ENCODE data around the gene CDK12.

Gene CDK12

DNA sequence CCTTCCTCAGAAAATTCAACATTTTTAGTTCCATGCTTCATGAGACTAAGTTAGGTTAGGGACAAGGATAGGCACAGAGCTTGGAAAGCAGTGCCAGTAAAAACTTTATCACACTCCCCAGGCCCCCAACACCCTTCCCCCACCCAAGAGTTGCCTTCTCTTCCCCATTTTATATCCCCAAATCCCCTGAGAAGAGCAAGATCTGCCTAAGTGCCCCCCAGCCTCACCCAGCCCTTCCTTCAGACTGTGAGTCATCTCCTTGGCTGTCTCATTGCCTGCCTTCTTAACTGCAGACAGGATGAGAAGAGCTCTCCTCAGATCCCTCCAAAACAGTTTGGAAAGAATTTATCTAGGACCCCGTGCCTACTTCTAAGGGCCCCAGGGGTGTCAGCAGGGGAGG lies 90.6 kb downstream of the CDK12 start:
- no peak for DNase-seq

DNA sequence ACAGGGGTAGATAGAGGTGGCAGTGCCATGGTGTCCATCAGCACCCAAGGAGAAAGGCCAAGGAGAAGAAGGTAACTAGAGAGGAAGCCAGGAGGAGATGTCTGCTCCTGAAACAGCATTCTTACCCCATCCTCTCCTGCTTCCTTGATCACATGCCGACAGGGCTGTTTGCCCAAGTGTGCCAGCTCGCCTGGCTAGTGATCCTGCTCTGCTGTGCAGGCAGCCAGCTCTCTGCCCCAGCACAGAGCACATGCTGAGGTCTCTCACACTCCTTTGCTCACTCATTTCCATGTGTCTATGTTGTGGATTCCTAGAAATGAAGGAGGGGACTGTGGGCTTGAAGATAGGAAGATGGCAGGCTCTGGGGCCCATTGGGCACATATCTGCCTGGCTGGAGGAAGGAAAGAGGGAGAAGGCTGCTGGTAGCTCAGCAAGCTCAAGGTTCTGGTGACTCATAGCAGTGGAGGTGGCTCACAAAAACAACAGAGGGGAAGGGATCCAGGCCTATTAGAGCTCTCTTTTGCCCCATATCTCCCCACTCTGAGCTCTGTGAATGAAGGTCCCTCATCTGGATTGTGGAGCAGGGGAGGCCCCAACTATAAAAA lies 92.2 kb downstream of the CDK12 start:
- DNase-seq, result no peak

DNA sequence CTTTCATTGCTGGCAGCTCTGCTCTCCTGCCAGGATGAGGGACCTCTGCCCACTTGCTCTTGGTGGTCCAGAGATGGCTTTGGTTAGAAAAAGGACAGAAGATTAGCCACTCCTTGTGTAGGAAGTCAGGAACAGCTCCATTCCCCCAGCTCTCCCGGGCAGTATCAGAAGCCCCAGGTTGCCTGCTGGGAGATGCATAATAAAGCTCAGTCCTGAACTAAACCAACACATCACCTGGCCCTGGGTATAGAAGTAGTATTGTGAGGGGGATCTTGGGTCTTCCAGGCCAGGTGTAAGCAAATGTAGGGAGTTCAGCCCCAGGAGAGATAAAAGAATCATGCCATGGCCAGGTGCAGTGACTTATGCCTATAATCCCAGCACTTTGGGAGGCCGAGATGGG lies 94.1 kb downstream of the CDK12 start:
- no peak for DNase-seq

DNA sequence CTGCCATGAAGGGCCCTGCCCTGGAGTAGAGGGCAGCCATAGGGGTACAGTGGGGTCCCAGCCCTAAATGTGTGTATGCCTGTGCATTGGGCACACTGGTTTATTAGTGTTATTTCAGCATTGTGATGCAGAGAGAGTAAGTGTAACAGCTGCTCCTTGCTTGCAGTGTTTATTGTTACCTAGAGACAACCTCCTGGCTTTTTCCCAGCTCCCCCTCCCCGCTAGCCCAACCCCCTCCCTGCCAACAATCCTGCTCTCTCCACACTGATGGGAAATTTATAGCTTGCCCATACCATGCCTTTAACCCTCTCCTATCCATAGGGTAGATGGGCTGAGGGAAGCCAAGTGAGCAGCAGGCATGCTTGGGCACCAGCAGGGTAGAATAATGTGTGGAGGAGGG lies 95.1 kb downstream of the CDK12 start:
- DNase-seq, result no peak

DNA sequence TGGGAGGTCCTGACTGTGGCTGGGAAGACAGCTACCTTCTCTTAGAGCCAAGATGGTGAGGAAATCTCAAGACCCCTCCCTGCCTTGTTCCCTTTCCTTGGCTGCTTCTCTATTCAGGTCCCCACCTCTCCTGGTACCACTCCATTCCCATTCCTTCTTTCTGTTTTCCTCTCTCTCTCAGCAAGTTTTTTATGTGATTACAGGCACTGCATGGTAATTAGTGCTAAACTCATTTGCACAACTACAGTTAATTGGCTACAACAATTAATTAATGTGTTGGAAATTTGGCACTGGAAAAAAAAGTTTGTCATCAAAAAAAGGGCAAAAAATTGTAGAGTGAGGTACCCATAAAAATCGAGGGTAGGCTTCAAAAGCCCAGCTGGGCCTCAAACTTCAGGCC lies 101.1 kb downstream of the CDK12 start:
- DNase-seq, result no peak

DNA sequence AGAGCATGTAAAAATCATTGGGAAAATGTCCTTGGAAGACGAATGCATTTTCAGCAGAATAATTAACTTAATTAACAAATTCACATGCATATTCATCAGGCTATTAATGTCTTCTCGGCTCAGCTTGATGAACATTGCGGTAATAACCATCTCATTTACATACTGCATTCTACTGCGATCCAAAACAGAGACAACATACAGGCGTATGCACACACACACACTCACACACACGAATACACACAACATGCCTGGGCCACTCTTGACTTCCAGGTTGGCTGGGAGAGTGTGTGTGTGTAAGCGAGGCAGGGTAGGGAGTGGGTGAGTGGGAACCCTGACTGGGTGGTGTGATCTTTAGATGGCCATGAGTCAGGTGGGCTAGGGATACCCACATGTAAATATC lies 101.7 kb downstream of the CDK12 start:
- no peak for DNase-seq

DNA sequence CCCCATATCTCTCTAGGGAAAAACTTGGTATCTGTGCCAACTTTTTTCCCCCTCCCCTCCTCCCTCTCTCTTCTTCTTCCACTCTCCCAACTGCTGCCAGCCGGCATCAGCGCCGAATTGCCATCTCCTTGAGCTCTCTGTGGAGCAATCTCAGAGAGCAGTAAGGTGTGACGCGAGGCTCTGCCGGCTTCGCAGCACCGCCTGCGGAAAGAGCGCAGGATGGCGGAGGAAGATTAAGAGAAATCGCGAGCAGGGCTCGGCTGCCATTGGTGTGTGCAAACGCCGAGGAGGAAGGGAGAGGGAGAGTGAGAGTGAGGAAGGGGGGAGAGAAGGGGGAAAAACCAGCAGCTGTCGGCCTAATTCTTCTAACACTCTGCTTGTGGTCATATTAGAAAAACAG lies 102.2 kb downstream of the CDK12 start:
- DNase-seq, result no peak

DNA sequence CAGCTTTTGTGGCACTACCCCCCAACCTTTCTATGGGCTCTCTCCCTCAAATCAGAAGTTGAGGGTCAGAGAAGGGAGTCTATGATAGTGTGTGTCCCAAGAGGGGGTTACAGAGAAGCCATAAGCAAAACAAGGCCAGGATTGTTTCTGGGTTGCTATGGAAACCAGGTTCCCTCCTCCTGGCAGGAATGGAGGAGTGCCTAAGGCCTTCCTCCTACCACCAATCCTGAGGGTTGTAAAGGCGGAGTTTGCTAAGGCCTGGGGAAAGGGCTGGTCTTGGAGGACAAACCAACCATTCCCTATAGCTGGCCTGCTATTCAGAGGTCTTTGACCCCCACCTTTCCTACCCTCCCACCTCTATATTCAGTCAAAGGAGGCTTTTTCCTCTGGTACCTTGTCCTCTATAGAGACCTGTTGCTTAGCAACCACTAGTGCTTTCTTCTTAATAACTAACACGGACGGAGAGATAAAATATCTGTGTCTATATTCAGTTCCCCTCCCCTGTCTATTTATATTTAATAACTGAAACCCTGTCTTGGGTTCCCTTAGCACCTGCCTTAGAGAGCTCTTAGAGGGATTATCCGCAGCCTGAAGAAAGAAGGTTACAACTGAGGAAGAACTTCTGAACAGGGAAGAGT lies 103.0 kb downstream of the CDK12 start:
- DNase-seq, result no peak

DNA sequence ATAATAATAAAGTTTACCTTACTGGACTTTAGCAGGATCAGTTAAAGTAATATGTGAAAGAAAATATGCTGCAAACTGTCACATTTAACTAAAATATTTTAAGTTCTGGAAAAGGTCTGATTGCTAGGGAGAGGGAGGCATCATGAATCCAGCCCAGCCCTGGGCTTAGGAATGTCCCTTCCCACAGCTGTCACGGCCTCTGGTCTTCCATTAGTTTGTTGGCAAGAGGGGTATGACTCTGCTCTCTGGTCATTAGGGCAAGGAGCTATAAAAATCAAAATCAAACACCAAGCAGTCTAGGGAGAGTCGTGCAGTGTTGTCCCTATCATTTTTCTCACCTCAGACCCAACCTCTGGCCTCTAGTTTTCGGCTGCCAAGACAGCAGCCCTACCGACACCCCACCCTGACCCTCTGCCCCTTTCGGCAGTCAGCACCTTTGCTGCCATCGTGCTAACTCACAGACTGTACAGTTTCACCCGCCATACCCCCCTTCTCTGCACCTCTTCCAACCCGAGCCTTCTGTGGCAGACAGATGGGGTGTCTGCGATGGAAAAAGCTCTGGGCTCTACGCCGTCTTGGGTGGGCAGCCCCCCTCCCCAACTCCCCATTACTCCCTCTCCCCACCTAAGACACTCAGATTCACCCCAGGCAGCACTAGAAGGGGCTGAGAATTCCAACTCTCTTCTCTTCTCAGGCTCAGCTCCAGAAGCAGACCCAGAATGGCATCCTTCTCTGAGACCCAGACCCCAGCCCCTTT lies 105.0 kb downstream of the CDK12 start:
- DNase-seq, result no peak

DNA sequence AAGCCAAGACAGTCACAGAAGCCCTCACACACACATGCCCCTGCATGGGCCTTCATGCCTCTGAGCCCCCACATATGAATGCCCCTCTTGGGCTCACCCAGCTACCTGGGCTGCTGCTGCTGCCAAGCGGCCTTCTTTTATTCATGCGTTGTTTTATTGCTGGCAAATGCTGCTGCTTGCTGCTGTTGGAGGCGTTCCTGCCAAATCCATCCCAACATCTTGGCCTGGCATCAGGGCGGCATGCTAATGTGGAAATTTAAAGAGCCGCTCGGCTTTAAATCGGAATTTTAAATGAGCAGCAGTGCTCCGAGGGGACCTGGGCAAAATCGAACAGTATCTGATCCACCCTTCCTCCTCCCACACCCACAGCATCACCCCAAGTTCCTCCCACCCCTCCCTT lies 107.4 kb downstream of the CDK12 start:
- no peak for DNase-seq

DNA sequence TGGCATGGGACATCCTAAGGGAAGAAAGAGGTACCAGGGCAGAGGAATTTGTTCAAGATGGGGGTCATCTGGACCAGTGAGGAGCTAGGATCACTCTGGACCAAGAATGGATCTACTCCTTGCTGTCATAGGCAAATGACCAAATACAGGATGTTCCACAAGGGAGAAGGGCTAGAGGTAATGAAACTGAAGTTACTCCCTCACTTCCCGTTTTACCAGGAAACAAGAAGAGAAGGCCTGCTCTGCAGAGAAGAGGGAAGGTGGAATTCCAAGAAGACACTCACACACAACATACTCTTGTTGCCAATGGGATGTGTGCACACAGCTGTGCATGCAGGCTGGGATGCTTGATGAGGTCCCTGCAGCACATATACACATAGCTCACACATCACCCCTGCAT lies 107.8 kb downstream of the CDK12 start:
- DNase-seq, result no peak

DNA sequence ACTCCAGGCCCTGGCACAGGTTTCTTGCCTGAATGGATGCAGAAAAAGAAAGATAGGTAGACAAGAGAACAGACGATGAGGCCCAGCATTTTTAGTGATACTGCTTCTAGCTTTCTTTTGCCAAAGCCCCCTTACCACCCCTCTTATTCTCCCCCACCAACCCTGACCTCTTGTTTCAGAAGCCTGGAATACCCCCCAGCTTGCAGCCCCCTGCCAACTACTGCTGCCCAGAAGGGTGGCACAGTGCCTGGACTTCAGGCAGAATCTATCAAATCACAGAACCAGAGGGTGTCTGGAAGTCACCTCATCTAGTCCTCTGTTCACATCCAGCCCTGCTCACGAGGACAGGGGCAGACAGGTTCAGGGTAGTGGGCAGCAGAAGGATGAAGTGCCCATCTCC lies 110.8 kb downstream of the CDK12 start:
- DNase-seq, result no peak

DNA sequence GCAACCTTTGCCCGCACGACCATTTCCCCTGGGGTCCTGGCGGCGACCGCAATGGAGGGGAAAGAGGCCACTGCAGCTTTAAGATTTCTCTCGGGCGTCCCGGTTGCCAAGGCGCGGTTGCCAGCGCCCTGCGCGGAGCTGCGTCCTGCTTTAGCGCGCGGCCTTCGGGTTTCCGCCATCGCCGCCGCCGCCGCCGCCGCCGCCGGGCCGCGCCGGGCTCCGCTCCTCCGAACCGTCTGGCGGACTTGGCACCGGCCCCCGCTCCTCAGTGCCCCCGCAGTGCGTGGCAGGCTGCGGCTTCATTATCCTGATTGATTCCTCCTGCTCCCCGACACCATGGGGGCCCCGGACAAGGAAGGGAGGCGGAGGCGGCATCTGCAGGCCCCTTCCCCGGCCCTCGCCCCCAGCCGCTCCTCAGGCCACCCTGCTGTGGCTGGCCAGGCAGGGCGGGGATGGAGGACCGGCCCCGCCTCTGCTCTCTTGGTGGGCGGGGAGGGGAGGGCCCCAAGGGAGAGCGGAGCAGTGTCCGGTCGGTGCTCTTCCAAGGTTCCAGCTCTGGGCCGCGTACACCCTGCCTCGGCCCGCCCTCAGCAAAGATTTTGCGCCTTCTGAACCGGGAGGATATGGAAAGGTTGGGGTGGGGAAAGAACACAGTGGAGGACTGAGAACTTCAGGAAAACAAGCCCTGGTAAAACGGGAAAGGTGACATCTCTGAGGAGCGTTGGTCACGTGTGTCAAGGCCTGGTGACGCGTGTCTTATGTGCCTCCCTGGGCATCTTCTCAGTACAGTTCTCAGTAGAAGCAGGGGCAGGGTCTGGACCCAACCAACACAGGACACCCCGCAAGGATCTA lies 112.4 kb downstream of the CDK12 start:
- no peak for DNase-seq

DNA sequence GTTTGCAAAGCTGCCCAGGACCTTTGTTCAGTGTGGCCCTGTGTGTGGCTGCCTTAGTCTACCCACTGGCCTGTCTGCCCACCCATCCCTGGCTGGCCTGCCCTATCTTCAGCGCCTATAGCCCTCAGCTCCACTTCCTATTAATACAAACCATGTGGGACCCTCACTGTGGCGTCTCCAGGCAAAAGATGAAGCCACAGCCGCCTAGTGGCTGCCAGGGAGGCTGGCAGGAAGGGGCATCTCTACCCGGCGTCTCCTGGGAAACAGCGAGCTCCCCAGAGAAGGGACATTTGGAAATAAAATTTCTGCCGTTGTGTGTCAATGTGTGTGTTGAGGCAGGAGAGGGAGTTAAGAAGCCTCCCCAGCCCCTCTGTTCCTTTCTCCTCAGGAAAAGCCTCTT lies 114.9 kb downstream of the CDK12 start:
- DNase-seq, result no peak

DNA sequence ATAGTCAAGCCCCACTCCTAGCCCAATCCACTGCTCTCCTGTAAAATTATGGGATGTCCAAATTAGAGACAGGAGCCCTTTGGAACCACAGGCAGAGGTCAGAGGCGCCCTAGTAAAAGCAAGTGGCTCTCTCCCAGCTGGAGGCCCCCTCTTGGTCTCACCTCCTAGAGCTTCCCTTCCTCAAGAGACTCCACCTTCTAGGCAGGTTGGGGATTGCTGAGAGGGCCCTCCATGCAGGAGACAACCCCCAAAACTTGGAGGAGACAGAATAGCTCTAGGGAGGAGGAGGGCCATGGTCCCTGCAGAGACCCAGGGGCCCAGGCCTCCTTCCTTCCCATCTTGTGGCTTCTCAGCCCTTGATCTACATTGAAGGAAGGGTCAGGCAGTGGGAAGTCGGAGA lies 117.0 kb downstream of the CDK12 start:
- no peak for DNase-seq

DNA sequence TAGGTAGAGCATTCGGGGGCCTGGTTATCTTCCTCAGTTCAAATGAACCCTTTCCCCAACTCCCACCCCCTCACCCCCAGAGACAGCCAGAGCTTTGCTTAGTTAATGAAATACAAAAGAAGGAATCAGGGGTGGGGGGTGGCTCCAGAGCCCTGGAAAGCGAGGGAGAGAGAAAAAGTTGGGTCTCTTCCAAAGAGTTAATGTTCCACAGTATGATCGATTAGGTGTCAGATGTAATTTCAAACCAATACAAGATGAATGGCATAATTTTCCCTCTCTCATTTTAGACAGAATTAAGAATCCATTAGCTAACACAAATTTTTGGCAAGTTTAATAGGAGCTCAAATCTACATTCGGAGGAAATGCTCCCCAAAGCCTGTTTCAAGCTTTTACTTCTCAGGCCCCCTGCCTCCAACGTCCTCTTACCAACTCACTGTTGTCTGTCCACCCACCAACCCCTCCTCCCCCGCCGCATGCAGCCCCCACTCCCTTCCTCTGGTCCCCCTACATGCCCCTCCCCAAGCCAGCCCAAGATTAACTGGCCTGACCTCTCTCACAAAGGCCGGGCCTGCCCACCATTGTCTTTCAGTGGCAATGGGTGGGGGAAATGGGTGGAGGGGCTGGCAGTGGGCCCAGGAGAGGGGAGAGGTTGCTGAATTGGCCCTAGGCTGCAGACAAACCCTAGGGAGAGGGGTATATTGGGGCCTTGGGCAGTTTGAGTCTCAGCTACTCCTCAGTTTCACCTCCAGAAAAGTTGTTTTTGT lies 118.2 kb downstream of the CDK12 start:
- DNase-seq, result no peak

DNA sequence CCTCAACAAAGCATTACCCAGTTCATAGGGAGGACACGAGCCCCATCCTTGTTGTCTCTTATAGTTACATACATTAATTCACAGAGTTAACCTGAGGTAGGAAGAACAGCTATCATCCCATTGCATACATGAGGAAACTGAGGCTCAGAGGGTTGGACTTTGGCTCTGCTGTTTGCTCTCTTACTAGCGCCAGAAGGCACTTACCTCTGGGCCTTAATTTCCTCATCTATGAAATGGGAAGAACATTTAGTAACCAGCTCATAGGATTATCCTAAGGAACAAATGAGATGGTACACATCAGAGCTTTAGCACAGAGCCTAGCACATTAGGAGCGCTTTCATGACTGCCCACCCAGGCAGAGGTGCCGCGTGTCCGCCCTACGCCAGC lies 118.8 kb downstream of the CDK12 start:
- DNase-seq, result no peak

DNA sequence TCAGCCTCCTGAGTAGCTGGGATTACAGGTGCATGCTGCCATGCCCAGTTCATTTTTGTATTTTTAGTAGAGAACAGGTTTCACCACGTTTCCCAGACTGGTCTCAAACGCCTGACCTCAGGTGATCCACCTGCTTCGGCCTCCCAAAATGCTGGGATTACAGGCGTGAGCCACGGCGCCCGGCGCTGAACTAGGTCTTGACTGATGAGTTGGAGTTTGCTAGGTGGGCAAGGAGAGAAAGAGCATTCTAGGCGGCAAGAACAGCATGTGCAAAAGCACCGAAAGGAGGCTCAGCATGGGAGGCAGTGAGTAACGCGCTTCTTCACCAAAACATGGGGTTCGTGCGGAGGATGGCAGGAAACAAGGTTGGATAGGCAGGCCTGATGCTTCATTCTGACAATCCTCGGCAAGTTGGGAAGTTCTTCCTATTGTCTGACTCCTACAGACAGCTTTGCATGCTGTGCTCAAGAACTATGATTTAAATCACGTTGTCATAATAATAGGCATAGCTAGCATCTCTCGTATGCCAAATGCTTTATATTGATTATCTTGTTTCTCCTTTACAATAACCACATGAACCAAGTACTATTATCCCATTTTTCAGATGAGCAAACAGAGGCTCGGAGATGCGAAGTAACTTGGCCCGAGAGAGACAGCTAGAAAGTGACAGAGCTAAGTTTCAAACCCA lies 119.9 kb downstream of the CDK12 start:
- DNase-seq, result no peak

DNA sequence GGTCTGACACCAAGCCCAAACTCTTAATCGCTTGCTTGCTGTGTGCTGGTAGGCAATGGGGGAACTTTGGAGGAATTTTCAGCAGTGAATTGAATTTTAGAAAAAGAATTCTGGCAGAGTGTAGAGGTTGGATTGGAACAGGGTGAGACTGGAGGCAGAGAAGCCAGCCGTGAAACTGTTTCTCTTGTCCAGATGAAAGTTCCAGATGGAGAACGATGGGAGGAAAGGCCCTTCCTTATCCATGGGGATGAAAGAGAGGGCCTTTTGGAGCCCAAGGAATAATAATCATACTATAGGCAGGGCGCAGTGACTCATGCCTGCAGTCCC lies 120.4 kb downstream of the CDK12 start:
- DNase-seq, result no peak

DNA sequence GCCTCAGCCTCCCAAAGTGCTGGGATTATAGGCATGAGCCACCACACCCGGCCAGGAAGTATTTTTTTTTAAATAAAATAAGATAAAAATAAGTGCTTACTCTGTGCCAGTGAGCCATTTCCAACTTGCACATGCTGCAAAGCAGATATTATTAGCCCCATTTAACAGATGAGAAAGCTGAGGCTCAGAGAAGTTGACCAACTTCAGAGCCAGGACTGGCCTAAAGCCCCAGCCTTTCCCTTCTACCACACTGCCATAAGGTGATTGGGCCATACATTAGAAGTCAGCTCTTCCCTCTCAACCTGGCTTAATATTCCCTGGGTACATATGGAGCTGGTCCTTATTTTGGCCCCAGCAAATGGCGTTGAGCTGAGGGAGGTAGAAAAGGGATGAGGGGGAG lies 121.4 kb downstream of the CDK12 start:
- no peak for DNase-seq
